SK-N-SH (cell line): ENCODE results near the gene HPRT1. TPM values are rescaled to one million over a fixed set of nuclear protein-coding genes. Genes with fewer than 3 reads are reported as not detected.

Source experiments
- CHD2 ChIP-seq: fragments of 150-350 bp; IDR thresholded peaks from 2 replicates; pipeline ENCODE4 v1.6.1; 2018; ENCODE audit warnings: low read length; ENCODE audit not compliant: partially characterized antibody
- ELF1 ChIP-seq: IDR thresholded peaks from 2 replicates; pipeline ENCODE4 v1.4.0; 2012
- EZH2phosphoT487 ChIP-seq: fragments of 200-600 bp; sonication (generic); IDR thresholded peaks from 2 replicates; pipeline ENCODE4 v1.6.1; 2017; ENCODE audit warnings: low read depth, mixed run types, mild to moderate bottlenecking, antibody characterized with exemption, moderate library complexity, borderline replicate concordance
- FOSL2 ChIP-seq: IDR thresholded peaks from 2 replicates; pipeline ENCODE4 v1.4.0; 2012; ENCODE audit warnings: low read depth, mild to moderate bottlenecking, moderate library complexity, borderline replicate concordance
- FOXJ3 ChIP-seq: sonication (generic); formaldehyde crosslinking; IDR thresholded peaks from 2 replicates; pipeline ENCODE4 v1.5.1; 2020; ENCODE audit warnings: mild to moderate bottlenecking, missing genetic modification reagents
- FOXM1 ChIP-seq: IDR thresholded peaks from 2 replicates; pipeline ENCODE4 v1.4.0; 2012; ENCODE audit warnings: low read depth, mild to moderate bottlenecking
- GABPA ChIP-seq: IDR thresholded peaks from 2 replicates; pipeline ENCODE4 v1.4.0; 2012; ENCODE audit warnings: low read depth, mild to moderate bottlenecking
- MEF2A ChIP-seq: IDR thresholded peaks from 2 replicates; pipeline ENCODE4 v1.4.0; 2012; ENCODE audit warnings: low read depth, borderline replicate concordance
- NFIC ChIP-seq: IDR thresholded peaks from 2 replicates; pipeline ENCODE4 v1.4.0; 2012; ENCODE audit warnings: borderline replicate concordance
- RCOR1 ChIP-seq: fragments of 150-350 bp; IDR thresholded peaks from 2 replicates; pipeline ENCODE4 v1.6.1; 2017; ENCODE audit warnings: antibody characterized with exemption, low read length
- REST ChIP-seq: IDR thresholded peaks from 2 replicates; pipeline ENCODE4 v1.6.1; 2012; ENCODE audit warnings: mild to moderate bottlenecking, low read depth, low read length, moderate library complexity
- RFX5 ChIP-seq: IDR thresholded peaks from 2 replicates; pipeline ENCODE4 v1.6.1; 2012; ENCODE audit warnings: mild to moderate bottlenecking, improper control_type of control experiment, low read length
- TCF12 ChIP-seq: IDR thresholded peaks from 2 replicates; pipeline ENCODE4 v1.4.0; 2012
- TEAD4 ChIP-seq: IDR thresholded peaks from 2 replicates; pipeline ENCODE4 v1.4.0; 2012; ENCODE audit warnings: mild to moderate bottlenecking, borderline replicate concordance; ENCODE audit not compliant: insufficient read depth
- polyA plus RNA-seq, 3 experiments: library from polyadenylated mRNA; depleted of rRNA; stranded (reverse); fragments of >200 nt; gene quantifications; 2 replicates each; pipeline ENCODE4 v1.2.3, GENCODE V29; 2012
- TF ChIP-seq, protein P1 (sequence below): fragments of 150-350 bp; IDR thresholded peaks from 2 replicates; pipeline ENCODE4 v1.6.1; 2017; ENCODE audit warnings: antibody characterized with exemption, low read length, low read depth, borderline replicate concordance
- TF ChIP-seq, protein P2 (sequence below): fragments of 200-600 bp; sonication (generic); IDR thresholded peaks from 2 replicates; pipeline ENCODE4 v1.6.1; 2017; ENCODE audit warnings: antibody characterized with exemption, mild to moderate bottlenecking, moderate library complexity
- TF ChIP-seq, protein P3 (sequence below): fragments of 150-350 bp; IDR thresholded peaks from 2 replicates; pipeline ENCODE4 v1.6.1; 2016; ENCODE audit warnings: mild to moderate bottlenecking, low read depth, low read length

Gene HPRT1
- polyA plus RNA-seq, 1 of the 3 experiments (the other 2 are of a cell fraction), result 42.3 TPM

- TF ChIP-seq, protein P1, sequence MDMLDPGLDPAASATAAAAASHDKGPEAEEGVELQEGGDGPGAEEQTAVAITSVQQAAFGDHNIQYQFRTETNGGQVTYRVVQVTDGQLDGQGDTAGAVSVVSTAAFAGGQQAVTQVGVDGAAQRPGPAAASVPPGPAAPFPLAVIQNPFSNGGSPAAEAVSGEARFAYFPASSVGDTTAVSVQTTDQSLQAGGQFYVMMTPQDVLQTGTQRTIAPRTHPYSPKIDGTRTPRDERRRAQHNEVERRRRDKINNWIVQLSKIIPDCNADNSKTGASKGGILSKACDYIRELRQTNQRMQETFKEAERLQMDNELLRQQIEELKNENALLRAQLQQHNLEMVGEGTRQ, result no peak
- TF ChIP-seq RCOR1 (no peak), GABPA (no peak), TEAD4 (no peak), TCF12 (no peak), ELF1 (0 out of 2 replicates have a peak, but pooled peaks have one; percentile 34), RFX5 (no peak), EZH2phosphoT487 (no peak), REST (no peak), FOXJ3 (CRISPR knock-in tag) (no peak), FOSL2 (no peak), CHD2 (no peak), MEF2A (no peak), NFIC (peak; percentile 45), FOXM1 (no peak)
- TF ChIP-seq, protein P2, sequence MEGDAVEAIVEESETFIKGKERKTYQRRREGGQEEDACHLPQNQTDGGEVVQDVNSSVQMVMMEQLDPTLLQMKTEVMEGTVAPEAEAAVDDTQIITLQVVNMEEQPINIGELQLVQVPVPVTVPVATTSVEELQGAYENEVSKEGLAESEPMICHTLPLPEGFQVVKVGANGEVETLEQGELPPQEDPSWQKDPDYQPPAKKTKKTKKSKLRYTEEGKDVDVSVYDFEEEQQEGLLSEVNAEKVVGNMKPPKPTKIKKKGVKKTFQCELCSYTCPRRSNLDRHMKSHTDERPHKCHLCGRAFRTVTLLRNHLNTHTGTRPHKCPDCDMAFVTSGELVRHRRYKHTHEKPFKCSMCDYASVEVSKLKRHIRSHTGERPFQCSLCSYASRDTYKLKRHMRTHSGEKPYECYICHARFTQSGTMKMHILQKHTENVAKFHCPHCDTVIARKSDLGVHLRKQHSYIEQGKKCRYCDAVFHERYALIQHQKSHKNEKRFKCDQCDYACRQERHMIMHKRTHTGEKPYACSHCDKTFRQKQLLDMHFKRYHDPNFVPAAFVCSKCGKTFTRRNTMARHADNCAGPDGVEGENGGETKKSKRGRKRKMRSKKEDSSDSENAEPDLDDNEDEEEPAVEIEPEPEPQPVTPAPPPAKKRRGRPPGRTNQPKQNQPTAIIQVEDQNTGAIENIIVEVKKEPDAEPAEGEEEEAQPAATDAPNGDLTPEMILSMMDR, result no peak
- TF ChIP-seq, protein P3, sequence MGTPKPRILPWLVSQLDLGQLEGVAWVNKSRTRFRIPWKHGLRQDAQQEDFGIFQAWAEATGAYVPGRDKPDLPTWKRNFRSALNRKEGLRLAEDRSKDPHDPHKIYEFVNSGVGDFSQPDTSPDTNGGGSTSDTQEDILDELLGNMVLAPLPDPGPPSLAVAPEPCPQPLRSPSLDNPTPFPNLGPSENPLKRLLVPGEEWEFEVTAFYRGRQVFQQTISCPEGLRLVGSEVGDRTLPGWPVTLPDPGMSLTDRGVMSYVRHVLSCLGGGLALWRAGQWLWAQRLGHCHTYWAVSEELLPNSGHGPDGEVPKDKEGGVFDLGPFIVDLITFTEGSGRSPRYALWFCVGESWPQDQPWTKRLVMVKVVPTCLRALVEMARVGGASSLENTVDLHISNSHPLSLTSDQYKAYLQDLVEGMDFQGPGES, result no peak
Observed at GRCh38 chrX:134542485-134542884, 82.5 kb downstream of the HPRT1 start (continued).
